Posterior cingulate gyrus (tissue), 11 donors: ENCODE data around the gene EFCAB11.

Experiments used
- DNase-seq, 10 donors: peaks; one replicate each; pipeline versions ENCODE4 v3.0.0 to v3.0.0-alpha.2; 2020 to 2021; ENCODE audit warnings: mixed read lengths in 3 of 10
- intact Hi-C: fragments of 100-400 bp; cut with DNase I; formaldehyde crosslinking; loops from one replicate; pipeline ENCODE4 v1.15.1; 2023

Gene EFCAB11

DNA sequence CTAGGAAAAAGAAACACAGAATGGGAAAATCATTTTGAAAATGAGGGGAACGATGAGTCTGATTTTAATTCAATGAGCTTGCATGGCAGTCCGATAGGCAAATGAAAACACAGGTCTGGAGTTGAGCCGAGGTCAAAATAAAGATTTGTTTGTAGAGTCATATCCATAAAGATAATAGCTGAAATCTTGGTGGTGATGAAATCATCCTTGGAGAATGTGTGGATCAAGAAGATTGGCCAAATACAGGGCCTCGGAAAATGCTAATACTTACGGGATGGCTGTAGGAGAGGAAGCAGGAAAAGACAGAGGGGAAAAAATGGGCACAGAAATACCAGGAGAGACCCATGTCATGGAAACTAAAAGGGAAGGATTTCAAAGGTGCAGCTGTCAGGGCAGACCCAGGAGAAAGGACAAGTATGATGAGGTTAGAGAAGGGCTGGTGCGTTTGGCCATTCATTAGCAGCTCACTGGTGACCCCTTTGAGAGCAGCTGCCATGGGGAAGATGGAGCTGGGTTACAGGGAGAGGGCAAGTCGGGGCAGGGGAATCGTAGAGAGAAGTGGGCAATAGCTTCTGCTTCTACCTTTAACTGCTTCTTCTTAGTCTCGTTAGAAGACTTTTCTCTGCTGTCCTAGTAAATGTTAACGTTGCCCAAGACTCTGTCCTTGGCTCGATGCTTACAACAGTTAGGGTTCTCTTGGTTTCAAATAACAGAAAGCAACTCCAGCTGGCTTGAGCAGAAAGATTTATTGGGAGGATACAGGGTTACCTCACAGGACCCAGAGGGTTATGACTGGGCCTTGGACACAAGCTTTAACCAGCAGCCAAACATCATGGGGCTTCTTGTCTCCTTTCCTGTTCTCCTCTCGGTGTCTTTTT lies 161.8 kb downstream of the EFCAB11 start:
- intact Hi-C loops = no loop called here
- no peak for DNase-seq

DNA sequence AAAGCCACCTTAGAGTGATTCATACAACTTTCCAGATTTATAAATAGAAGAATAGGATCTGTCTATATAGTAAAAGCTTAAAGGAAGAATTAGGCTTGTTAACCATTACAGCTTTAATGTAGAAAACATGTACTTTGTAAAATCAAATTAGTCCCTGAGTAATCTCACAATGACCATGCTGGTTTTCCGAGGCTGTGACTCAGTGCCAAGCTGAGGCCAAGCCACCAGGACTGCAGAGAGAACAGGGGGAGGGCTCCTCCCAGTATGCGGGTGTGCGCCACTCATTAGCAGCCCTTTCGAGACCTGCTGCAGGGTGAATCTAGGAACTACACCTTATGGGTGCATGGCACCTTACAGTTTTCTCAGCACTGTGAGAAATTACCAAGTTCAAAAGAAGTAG lies 167.0 kb downstream of the EFCAB11 start:
- DNase-seq = no peak
- intact Hi-C loops = no loop called here

DNA sequence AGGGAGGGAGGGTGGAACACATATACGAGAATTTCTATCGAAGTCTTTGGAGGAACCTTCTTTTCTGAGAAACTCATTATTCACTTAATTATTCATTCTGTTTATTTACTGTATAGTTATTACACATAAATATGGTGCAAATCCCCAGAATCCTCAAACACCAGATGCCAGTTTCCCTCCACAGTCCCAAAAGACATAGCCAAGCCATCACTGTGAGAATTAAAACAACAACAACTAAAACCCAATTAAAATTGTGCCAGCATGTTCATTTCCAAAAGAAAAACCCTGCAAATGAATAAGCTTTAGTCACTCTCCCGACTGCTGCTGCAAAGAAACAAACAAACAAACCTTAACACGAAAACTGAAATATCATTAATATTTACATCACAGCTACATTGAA lies 173.5 kb downstream of the EFCAB11 start:
- intact Hi-C loops = no loop called here
- no peak for DNase-seq

DNA sequence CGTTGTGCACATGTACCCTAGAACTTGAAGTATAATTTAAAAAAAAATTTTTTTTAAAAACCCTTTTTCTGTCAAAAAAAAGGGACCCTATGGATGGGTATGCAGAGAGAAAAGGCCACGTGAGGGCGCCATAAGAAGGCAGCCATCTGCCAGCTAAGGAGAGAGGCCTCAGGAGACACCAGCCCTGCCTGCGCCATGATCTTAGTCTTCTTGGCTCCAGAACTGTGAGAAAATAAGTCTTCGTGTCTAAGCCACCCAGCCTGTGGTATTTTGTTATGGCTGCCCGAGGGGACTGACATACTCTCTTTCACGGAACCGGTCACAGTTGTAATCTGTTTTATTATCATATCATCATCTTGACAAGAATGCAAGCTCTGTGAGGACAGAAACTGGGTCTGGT lies 174.8 kb downstream of the EFCAB11 start:
- no peak for DNase-seq
- intact Hi-C loops = no loop called here

DNA sequence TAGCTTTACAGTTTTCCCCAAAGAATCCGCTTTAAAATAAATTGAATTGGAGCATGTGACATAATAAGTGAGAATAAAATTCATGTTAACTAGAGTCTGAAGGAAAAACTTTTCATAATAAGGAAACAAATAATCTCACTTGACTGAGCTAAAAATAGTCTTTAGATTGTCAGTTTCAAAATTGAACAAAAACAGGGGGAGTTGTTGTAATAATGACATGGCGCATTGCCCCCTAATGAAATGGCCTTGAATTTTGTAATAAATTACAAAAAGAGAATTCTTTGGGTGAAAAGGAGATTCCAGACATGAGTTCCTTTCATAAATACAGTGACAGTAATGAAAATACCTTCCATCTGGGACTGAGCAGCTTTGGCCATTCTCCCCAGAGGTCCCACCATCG lies 178.6 kb downstream of the EFCAB11 start:
- DNase-seq = no peak
- intact Hi-C loops = no loop called here

DNA sequence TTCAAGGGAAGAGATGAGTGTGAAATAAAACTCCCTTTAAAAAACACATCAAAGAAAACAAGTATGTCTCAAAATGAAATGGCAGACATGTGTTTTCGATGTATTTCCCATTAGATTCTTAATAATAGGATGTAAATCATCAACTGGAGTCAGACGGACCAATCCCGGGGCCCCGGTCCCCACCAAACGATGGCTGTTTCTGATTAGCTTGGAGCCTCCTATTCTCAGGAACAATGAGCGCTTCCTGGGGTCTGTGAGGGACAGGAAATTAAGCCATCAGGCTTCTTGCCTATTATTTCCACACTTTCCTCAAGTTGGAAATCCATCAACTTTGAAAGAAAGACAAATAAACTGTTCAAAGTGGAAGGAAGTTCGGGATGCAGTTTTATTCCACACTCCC lies 179.4 kb downstream of the EFCAB11 start:
- intact Hi-C loops = no loop called here
- DNase-seq = no peak

DNA sequence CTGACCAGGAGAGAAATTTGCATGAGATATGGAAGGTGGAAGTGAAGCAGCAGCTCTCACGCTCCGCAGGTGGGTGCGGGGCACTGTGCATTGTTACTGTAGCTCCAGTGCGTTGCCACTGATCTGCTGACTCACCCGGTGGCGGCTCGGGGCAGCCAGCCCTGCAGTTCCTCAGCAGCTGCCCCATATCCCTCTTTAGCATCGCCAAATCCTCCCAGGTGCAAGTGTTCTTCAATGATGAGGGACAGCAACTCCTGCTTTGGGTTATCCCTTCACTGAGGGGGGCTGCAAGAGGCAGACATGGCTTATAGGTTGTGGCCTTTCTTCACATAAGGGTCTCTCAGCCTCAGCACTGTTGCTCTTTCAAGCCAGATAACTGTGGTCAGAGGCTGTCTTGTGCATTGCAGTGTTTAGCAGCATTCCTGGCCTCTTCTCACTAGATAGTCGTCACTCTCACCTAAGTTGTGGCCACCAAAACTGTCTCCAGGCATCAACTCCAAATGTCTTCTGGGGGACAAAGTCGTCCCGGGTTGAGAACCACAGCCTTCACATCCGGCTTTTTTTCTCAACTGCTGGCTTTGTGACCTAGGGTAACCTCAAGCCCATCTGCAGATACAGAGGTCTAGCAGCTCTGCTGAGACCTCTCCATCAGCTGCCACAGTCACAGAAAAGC lies 180.8 kb downstream of the EFCAB11 start:
- DNase-seq = no peak
- intact Hi-C loops = no loop called here

DNA sequence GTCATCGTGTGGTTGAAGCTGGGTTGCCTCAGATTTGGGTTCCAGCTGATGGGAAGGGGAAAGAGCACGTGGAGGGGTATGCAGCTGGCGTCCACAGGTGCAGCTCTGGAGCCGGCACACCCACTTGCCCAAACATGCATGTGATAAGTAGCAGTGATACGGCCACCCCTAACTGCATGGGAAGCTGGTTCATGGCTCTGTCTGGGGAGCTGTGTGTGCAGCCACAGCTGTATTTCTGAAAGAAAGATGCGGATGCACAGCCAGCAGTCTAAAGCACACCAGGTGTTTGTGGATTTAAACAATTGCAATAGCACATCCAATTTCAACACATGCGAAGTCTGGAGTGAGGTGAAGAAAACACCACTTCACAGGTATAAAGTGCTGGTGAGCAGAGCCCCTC lies 181.4 kb downstream of the EFCAB11 start:
- DNase-seq = no peak
- intact Hi-C loops = no loop called here

DNA sequence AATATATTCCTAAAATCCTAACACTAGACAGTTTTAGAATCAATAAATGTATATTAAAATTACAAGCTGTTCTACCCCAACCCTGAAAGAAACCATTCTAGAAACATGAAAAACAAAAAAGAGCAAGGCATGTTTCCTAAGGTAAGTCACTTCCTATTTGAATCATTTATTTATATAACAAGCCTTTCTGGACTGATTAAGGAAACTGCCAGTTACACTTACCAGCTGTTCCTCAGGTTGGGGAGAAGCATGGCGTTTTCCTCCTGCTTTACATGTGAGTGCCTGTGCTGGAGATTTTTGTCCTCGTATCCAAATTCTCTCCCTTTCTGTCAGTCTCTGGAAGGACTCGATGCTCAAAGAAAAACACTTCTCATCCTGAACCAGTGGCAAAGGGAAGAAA lies 183.3 kb downstream of the EFCAB11 start:
- no peak for DNase-seq
- intact Hi-C loops = no loop called here

DNA sequence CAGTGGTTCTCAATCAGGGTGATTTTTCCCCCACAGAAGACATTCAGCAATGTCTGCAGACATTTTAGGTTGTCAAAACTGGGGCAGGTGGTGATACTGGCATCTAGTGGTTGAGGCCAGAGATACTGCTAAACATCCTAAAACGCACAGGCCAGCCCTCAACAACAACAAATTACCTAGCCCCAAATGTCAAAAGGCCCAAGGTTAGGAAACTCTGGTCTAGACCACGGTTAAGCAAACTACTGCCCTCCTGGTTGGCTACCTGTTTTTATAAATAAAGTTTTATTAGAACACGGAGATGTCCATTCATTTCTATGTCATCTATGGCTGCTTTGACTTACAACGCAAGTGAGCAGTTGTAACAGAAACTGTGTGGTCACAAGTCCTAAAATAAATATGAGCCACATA lies 186.7 kb downstream of the EFCAB11 start:
- intact Hi-C loops = no loop called here
- DNase-seq = no peak

DNA sequence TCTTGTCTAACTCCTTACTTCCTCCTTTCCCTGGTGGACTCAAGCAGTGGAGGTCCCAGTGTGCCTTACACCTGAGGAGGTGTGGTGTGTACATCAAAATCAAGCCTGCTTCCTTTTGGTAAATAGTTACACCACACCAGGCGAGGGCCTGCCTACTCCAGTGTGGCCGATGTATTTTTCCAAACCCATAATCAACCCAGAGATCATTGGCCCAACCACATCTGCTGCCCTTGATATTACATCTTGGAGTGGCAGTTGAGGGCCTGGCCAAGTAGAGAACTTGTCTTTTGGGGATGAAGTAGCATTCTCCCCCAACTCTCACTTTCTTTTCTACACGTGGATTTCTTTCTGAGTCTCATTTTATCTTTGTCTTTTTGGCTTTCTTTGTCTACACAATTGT lies 187.4 kb downstream of the EFCAB11 start:
- no peak for DNase-seq
- intact Hi-C loops = no loop called here

DNA sequence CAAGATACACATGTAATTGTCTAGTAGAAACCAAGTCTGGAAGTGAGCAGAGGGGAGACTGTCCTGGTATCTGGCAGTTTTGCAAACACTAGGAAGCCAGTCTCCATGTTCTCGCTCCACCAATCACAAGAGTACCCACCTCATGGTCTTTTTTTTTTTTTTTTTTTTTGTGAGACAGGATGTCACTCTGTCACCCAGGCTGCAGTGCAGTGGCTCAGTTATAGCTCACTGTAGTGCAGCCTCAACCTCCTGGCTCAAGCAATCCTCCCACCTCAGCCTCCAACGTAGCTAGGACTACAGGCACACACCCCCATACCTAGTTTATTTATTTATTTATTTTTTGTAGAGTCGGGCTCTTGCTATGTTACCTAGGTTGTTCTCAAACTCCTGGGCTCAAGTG lies 189.2 kb downstream of the EFCAB11 start:
- intact Hi-C loops = no loop called here

DNA sequence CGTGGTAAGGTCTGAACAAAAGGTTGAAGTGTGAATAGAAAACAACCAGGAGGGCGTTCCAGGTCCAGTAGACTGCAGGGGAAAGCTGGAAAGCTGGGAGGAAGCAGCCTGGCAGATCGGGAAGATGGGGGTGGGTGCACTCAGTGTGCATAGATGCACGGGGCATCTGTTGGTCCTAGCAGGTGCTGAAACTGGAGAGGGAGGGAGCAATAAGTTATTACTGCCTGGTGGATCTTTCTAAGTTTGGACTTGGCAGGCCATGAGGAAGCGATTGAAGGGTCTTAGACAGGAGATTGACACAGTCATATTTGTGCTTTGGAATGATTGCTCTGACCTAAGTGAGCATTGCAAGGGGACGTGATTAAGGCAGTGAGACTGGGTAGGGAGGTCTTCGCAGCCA lies 194.4 kb downstream of the EFCAB11 start:
- DNase-seq = no peak
- intact Hi-C loops = no loop called here

More for the DNA sequence above, 189.2 kb downstream of the EFCAB11 start:
- DNase-seq = no peak

DNA sequence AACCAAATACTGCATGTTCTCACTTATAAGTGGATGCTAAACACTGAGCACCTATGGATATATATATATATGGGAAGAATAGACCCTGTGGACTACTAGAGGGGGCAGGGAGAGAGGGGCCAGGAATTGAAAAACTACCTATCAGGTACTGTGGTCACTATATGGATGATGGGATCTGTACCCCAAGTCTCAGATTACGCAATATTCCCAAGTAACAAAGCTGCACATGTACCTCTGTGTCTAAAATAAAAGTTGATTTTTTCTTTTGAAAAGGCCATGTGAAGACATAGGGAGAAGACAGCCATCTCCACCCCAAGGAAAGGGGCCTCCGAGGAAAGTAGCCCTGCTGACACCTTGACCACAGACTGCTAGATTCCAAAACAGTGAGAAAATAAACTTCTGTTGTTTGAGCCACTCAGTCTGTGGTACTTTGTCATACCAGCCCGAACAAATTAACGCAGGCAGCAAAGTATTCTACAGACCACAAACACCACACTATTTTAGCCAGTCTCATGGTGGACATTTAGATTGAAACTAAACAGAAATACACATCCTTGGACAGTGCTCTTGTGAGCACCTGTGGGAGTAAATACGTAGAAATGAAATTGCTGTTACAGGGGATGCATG lies 197.1 kb downstream of the EFCAB11 start:
- intact Hi-C loops = no loop called here
- DNase-seq = no peak

DNA sequence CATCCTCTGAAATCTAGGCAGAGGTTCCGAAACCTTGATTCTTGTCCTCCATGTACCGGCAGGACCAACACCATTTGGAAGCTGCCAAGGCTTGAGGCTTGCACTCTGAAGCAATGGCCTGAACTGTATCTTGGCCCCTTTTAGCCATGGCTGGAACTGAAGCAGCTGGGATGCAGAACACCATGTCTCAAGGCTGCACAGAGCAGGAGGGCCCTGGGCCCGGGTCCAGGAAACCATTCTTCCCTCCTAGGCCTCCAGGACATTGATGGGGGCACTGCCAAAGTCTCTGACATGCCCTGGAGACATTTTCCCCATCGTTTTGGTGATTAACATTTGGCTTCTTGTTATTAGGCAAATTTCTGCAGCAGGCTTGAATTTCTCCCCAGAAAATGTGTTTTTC lies 198.7 kb downstream of the EFCAB11 start:
- no peak for DNase-seq
- intact Hi-C loops = no loop called here

DNA sequence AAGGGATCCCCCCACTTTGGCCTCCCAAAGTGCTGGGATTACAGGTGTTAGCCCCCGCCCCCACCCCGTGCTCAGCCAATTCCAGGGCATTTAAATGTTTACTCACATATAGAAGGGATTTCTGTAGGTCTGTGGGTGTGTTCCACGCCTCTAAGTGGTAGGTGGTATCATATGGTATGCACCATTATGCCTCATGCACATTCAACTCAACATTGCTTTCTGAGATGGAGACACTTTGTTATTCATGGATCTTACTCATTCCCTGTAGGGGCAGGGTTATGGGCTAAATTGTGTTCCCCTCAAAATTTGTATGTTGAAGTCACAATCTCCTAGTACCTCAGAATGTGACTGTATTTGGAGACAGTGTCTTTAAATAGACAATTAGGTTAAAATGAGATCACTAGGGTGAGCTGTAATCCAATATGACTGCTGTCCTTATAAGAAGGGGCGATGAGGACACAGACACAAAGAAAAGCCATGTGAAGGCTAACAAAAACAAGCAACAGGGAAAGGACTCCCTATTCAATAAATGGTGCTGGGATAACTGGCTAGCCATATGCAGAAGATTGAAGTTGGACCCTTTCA lies 200.6 kb downstream of the EFCAB11 start:
- DNase-seq = no peak
- intact Hi-C loops = no loop called here

DNA sequence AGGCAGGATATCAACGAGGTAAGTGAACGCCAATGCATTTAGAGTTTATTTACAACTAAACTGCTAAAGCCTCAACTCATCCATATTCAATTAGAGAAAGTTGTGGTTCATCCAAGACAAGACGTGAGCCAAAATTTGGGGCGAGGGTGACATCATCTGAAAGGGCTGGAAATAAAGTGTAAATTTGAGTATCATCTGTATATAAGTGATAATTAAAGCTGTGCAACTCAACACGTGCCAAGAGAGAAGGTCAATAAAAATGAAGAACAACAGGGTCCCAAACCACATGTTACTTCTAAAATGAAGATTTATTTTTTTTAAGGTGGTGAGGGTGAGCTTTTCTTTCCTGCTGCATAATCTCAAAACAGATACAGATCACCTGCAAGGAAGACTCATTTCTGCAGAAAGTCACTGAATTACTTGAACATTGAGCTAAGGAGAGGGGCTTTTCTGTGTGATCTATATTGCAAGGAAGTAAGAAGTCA lies 203.6 kb downstream of the EFCAB11 start:
- intact Hi-C loops = no loop called here
- no peak for DNase-seq

DNA sequence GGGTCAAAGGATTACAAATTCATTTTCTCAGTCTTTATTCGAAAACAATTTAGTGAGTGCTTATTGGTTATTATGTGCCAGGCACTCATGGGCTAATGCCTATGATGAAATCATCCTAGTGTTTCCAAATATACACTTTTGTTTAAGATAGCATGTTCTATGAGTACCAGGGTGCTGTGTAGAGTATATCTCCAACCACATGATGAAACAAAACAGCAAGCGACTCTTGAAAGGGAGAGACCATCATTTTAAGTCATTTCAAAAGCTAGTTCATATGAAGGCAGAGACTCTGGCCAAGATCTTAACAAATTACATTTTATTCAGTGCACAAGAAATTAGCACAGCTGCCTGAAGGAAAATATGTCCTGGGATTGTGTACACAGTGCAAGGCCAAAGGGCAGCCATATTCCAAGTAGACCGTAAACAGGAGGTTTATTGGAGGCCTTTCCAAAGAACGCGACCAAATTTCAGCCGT lies 204.2 kb downstream of the EFCAB11 start:
- no peak for DNase-seq
- intact Hi-C loops = no loop called here

DNA sequence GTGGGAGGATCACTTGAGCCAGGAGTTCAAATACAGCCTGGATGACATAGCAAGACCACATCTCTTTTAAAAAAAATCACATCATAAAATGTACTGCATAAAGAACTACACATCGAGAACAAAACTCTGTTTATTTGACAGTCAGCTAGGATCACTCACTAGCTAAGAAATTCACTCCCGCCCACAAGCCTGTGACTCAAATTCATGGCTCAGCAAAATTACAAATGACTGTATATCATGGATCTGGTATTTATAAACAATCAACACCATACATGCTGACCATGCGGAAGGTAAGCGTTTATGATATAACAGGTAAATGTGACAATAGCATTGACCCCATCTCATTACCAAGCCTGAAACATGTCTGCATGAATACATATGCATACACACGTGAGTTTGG lies 206.5 kb downstream of the EFCAB11 start:
- DNase-seq = no peak
- intact Hi-C loops = no loop called here

DNA sequence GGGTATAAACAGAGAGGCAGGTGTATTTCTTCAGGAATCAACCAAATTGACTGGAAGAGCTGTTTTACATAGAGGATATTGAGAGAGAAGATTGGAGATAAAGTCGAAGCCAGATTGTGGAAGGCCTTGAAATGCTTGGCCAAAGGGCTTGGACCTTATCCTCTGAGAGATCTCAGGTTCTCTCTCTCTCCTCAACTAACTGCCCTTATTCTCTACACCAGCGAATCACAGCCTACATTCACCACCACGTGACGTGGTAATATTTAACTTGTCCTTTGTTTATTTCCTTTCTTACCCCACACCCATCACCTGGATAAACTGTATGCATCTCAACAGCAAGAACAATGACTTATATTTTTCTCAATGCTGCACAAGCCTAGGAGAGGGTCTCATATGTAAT lies 207.4 kb downstream of the EFCAB11 start:
- DNase-seq = no peak
- intact Hi-C loops = no loop called here

DNA sequence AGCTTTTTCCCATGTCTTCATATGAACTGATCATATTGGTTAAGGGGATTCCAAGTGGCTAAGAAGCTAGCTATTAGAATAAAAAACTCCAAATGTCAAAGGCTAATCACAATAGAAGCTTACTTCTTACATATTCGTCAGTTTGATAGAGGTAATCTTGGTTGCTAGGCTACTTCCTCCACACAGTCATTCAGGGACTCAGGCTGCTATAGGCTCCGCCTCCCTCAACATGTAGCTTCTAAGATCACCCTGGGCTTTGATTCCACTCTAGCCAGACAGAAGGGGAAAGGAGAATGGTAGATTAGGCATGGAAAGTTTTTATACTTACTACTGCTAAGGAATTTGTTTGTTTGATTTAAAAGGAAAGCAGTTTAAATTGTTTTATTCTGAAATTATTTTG lies 207.9 kb downstream of the EFCAB11 start:
- intact Hi-C loops = no loop called here
- no peak for DNase-seq
